CD4-positive, alpha-beta memory T cell (primary cell): Measurements from ENCODE around the gene ELOVL6. TPM values are rescaled to one million over a fixed set of nuclear protein-coding genes. Genes with fewer than 3 reads are reported as not detected.
"Not testable (repeated sequence)": the region's sequence is repeated elsewhere in the genome, so short reads cannot be mapped to it uniquely, and the experiment has no call there.

ENCODE experiments used
- CTCF ChIA-PET: fragments of 350-600 bp; sonication (Branson Sonifier 250); formaldehyde crosslinking; loops from one replicate; lab custom pipeline; 2021; ENCODE audit warnings: inconsistent platforms; ENCODE audit not compliant: partially characterized antibody; lab: Charles Lee
- POLR2A ChIA-PET: fragments of 350-600 bp; sonication (Branson Sonifier 250); formaldehyde crosslinking; loops from one replicate; lab custom pipeline; 2021; ENCODE audit not compliant: partially characterized antibody; lab: Charles Lee
- DNase-seq, 5 donors: peaks; one replicate each; pipeline versions ENCODE4 v3.0.0 to v3.0.0-alpha.2; 2020 to 2022; ENCODE audit warnings: mixed read lengths in 1 of 5
- H3K27ac ChIP-seq: one replicate; pipeline ENCODE4 v1.7.0; 2013; ENCODE audit warnings: low read depth, low read length
- H3K27me3 ChIP-seq: 2 replicates; pipeline ENCODE4 v1.7.0; 2013; ENCODE audit warnings: mild to moderate bottlenecking, low read length, moderate library complexity; ENCODE audit not compliant: insufficient read depth
- H3K36me3 ChIP-seq: 2 replicates; pipeline ENCODE4 v1.7.0; 2013; ENCODE audit warnings: mild to moderate bottlenecking, low read length, moderate library complexity; ENCODE audit not compliant: insufficient read depth
- H3K4me1 ChIP-seq: 2 replicates; pipeline ENCODE4 v1.7.0; 2013; ENCODE audit warnings: mild to moderate bottlenecking, low read length, moderate library complexity; ENCODE audit not compliant: insufficient read depth
- H3K4me3 ChIP-seq, 2 donors: one replicate each; pipeline ENCODE4 v1.7.0; 2013; ENCODE audit warnings: low read length in 2 of 2, mild to moderate bottlenecking in 1 of 2
- H3K9me3 ChIP-seq, 2 donors: one replicate each; pipeline ENCODE4 v1.7.0; 2013; ENCODE audit warnings: low read length in 2 of 2, control low read depth in 1 of 2; ENCODE audit not compliant: control insufficient read depth in 1 of 2
- H3K27ac Mint-ChIP-seq, 7 donors: one replicate each; pipeline ENCODE4 v1.8.0; 2020 to 2021; ENCODE audit warnings: mixed read lengths in 7 of 7, mild to moderate bottlenecking in 6 of 7, inconsistent platforms in 3 of 7, moderate library complexity in 3 of 7
- H3K27me3 Mint-ChIP-seq, 2 donors: one replicate each; pipeline ENCODE4 v1.8.0; 2020 to 2021; ENCODE audit warnings: mixed read lengths in 2 of 2
- H3K36me3 Mint-ChIP-seq, 2 donors: one replicate each; pipeline ENCODE4 v1.8.0; 2020 to 2021; ENCODE audit warnings: mixed read lengths in 2 of 2, inconsistent platforms in 1 of 2, mild to moderate bottlenecking in 1 of 2
- H3K4me1 Mint-ChIP-seq, 4 donors: one replicate each; pipeline ENCODE4 v1.8.0; 2020 to 2021; ENCODE audit warnings: mixed read lengths in 4 of 4, mild to moderate bottlenecking in 1 of 4
- H3K4me3 Mint-ChIP-seq, 8 donors: one replicate each; pipeline ENCODE4 v1.8.0; 2020 to 2021; ENCODE audit warnings: mixed read lengths in 8 of 8, mild to moderate bottlenecking in 7 of 8, moderate library complexity in 6 of 8, inconsistent platforms in 3 of 8
- H3K9me3 Mint-ChIP-seq, 8 donors: one replicate each; pipeline ENCODE4 v1.8.0; 2020 to 2021; ENCODE audit warnings: mixed read lengths in 8 of 8, mild to moderate bottlenecking in 5 of 8, inconsistent platforms in 3 of 8, moderate library complexity in 1 of 8
- intact Hi-C: fragments of 100-400 bp; cut with micrococcal nuclease; formaldehyde crosslinking; loops from one replicate; pipeline ENCODE4 v1.15.1; 2023
- polyA plus RNA-seq, 2 donors: library from polyadenylated mRNA; unstranded; fragments of 300-500 nt; fragmentation: Illumina TruSeq; gene quantifications; one replicate each; pipeline ENCODE4 v1.2.3, GENCODE V29; 2021
- total RNA-seq, 2 experiments: library from RNA; stranded (reverse); gene quantifications; one replicate each; pipeline ENCODE4 v1.2.3, GENCODE V29; 2021

The ELOVL6 gene
- total and polyA plus RNA-seq, 4 experiments from 2014 or later, result 1.1 to 3.4 (median 2.3) TPM

DNA sequence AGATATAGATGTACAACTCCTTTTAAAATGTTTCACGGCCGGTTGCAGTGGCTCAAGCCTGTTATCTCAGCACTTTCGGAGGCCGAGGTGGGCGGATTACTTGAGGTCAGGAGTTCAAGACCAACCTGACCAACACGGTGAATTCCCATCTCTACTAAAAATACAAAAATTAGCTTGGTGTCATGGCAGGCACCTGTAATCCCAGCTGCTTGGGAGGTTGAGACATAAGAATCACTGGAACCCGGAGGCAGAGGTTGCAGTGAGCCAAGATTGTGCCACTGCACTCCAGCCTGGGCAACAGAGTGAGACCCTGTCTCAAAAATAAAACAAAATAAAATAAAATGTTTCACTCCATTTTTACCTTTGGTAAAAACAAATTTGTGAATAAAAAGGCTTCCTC is 5.1 kb downstream of the ELOVL6 start:
- H3K27me3 Mint-ChIP-seq, H3K4me3 ChIP-seq, H3K4me3 Mint-ChIP-seq, H3K27ac ChIP-seq, H3K9me3 ChIP-seq, DNase-seq, H3K36me3 ChIP-seq, H3K9me3 Mint-ChIP-seq, H3K27me3 ChIP-seq: not testable (repeated sequence)
- Mint-ChIP-seq H3K27ac (peak overlapping the region; percentile 54 to 91 (median 84)), H3K4me1 (peaks cover 14 to 35% (median 24%) of the 10 kb centered on the region in 4 donors), H3K36me3 (peaks cover 0 to 16% of the 10 kb centered on the region in 2 donors)
- intact Hi-C loops, result loop anchor here (10.0 kb wide), 1 partner anchor 458 kb away; the partner anchor contains the start of gene PLA2G12A
- peaks cover 23% of the 10 kb centered on the region for H3K4me1 ChIP-seq
- ChIA-PET POLR2A (interaction anchor here (6.9 kb wide), 1 partner anchor 28 kb away, joined by 80 read pairs; no protein-coding TSS in a partner anchor), CTCF (interaction anchor here (0.6 to 1.8 kb wide), 3 partner anchors 19 to 142 kb away, joined by 3 to 5 read pairs (median 3); no protein-coding TSS in a partner anchor)

DNA sequence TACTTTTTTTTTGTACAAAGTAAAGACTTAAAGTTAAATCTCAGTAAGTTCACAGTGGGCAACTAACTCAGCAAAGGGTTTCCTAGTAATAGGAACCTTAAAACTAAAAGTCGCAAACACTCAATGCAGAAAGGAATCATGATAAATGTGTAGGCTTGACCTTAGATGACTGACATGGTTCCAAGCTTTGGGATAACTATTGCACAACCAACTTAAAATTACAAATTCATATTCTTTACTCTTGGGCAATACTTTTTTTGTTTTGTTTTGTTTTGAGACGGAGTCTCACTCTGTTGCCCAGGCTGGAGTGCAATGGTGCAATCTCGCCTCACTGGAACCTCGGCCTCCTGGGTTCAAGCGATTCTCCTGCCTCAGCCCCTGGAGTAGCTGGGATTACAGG is 8.2 kb downstream of the ELOVL6 start:
- H3K36me3 ChIP-seq, result no peaks in the 10 kb centered on the region
- H3K27ac ChIP-seq, result no peak overlapping the region
- no peaks in the 10 kb centered on the region for H3K9me3 ChIP-seq
- H3K27me3 ChIP-seq, result no peaks in the 10 kb centered on the region
- intact Hi-C loops, result loop anchor here (10.0 kb wide), 1 partner anchor 455 kb away; the partner anchor contains the start of gene PLA2G12A
- no peak overlapping the region for H3K27ac Mint-ChIP-seq
- ChIA-PET POLR2A (no interaction called here), CTCF (interaction anchor here (1.1 to 1.6 kb wide), 2 partner anchors 19 to 141 kb away, joined by 4 to 6 read pairs; no protein-coding TSS in a partner anchor)
- H3K4me1 Mint-ChIP-seq, result peaks cover 7 to 15% (median 12%) of the 10 kb centered on the region in 4 donors
- no peak overlapping the region for H3K4me3 ChIP-seq
- no peak overlapping the region for H3K4me3 Mint-ChIP-seq
- H3K9me3 Mint-ChIP-seq, result no peaks in the 10 kb centered on the region
- peaks cover 16% of the 10 kb centered on the region for H3K4me1 ChIP-seq
- no peaks in the 10 kb centered on the region for H3K27me3 Mint-ChIP-seq
- no peak for DNase-seq
- no peaks in the 10 kb centered on the region for H3K36me3 Mint-ChIP-seq

DNA sequence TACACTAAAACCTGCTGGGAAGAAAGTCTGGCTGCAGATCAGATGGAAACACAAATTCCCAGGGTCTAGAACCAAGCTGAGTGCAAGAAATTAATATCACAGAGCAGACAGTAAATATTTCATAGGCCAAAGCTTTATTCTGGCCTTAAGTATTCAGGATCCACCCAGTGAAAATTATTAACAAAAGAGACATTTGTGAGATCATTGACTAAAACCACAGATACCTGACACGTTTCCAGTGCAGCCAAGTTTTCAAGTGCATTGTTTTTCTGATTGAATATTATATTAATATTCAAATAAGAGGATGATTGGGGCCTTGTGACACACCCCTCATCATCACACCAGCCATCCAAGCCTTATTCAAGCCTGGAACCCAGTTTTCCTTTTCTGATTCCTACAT is 10.3 kb downstream of the ELOVL6 start:
- POLR2A ChIA-PET, result no interaction called here
- Mint-ChIP-seq H3K4me1 (peaks cover 3 to 5% (median 4%) of the 10 kb centered on the region in 4 donors), H3K27me3 (no peaks in the 10 kb centered on the region), H3K9me3 (no peaks in the 10 kb centered on the region), H3K36me3 (peaks cover 2 to 3% of the 10 kb centered on the region in 2 donors), H3K27ac (peak overlapping the region in 1 of 7 donors; percentile 18), H3K4me3 (no peak overlapping the region)
- intact Hi-C loops, result no loop called here
- H3K27ac ChIP-seq, result no peak overlapping the region
- H3K9me3 ChIP-seq, result no peaks in the 10 kb centered on the region
- H3K4me1 ChIP-seq, result no peaks in the 10 kb centered on the region
- no peak for DNase-seq
- H3K4me3 ChIP-seq, result no peak overlapping the region
- CTCF ChIA-PET, result no interaction called here
- H3K36me3 ChIP-seq, result no peaks in the 10 kb centered on the region
- H3K27me3 ChIP-seq, result no peaks in the 10 kb centered on the region

DNA sequence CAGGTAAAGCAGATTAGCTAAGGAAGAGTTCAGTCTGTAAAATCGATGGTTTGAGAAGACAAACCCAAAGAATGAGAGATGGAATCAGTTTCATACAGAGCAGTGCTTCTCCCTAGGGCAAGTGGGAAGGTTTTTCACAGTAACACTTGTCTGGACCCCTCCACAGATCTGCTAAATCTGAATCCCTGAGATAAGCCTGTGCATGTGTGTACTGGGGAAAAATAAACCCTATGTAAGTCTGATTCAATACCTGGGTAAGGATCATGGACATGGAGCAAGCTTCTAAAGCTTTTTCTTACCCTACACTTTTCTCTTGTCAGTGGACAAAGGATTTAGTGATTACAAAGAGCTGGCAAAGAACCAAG is 13.6 kb downstream of the ELOVL6 start:
- no peak for DNase-seq
- no peaks in the 10 kb centered on the region for H3K9me3 ChIP-seq
- H3K4me3 ChIP-seq, result no peak overlapping the region
- CTCF ChIA-PET, result interaction anchor here (3.0 kb wide), 1 partner anchor 136 kb away, joined by 7 read pairs; no protein-coding TSS in a partner anchor
- H3K36me3 ChIP-seq, result no peaks in the 10 kb centered on the region
- POLR2A ChIA-PET, result interaction anchor here (1.0 kb wide), 1 partner anchor 13 kb away, joined by 3 read pairs; no protein-coding TSS in a partner anchor
- no peaks in the 10 kb centered on the region for H3K4me1 ChIP-seq
- no peak overlapping the region for H3K27ac ChIP-seq
- intact Hi-C loops, result no loop called here
- Mint-ChIP-seq H3K4me1 (peaks cover 0 to 5% (median 2%) of the 10 kb centered on the region in 4 donors), H3K27ac (peak overlapping the region in 2 of 7 donors; percentile 19 to 58), H3K36me3 (peaks cover 2 to 5% of the 10 kb centered on the region in 2 donors), H3K27me3 (no peaks in the 10 kb centered on the region), H3K9me3 (no peaks in the 10 kb centered on the region), H3K4me3 (no peak overlapping the region)
- no peaks in the 10 kb centered on the region for H3K27me3 ChIP-seq

DNA sequence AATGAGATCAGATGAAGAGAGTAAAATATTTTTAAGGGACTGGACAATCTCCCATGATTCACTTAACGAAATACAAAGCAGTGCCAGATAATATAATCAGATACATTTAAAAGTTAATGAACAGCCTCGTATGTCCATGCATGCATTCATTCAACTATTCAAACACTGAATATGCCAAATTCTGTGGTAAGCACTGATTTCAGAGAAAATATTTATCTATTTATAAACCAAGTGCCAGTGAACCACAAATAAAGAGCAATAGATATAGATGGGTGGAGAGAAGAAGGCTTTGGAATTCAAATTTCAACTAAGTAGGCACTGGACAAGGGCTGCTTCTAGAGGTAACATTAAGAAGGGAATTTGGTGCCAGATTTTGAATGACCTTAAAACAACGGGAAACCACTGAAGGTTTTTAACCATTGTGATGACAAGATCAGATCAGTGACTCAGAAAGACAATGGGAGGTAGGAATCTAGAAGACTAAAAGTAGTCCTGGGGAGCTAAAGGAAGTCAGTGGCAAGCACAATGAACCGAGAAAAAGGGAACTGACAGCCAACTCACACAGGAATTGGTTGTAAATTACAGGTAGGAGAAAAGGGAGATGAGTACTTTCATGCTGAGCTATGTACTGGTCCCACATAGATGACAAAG is 14.2 kb downstream of the ELOVL6 start:
- peak overlapping the region in 2 of 7 donors; percentile 19 to 58 for H3K27ac Mint-ChIP-seq
- CTCF ChIA-PET, result interaction anchor here (3.0 kb wide), 1 partner anchor 135 kb away, joined by 7 read pairs; no protein-coding TSS in a partner anchor
- H3K27me3 ChIP-seq, result no peaks in the 10 kb centered on the region

DNA sequence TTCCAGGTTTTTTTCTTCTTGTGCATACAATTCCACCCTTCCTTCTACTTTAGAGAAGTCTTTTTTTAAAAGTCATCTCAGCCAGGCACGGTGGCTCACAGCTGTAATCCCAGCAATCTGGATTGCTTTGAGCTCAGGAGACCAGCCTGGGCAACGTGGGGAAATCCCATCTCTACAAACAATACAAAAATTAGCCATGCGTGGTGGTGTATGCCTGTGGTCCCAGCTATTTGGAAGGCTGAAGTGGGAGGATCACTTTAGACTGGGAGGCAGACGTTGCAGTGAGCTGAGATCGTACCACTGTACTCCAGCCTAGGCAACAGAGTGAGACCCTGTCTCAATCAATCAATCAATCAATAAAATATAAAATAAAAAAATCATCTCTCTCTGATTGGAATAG is 14.8 kb downstream of the ELOVL6 start:
- intact Hi-C loops, result no loop called here
- peaks cover 2 to 5% of the 10 kb centered on the region in 2 donors for H3K36me3 Mint-ChIP-seq
- no peak overlapping the region for H3K27ac ChIP-seq
- no peaks in the 10 kb centered on the region for H3K27me3 Mint-ChIP-seq
- no peaks in the 10 kb centered on the region for H3K9me3 ChIP-seq
- H3K4me3 Mint-ChIP-seq, result no peak overlapping the region
- H3K36me3 ChIP-seq, result no peaks in the 10 kb centered on the region
- H3K4me3 ChIP-seq, result no peak overlapping the region
- H3K4me1 Mint-ChIP-seq, result peaks cover 0 to 5% (median 2%) of the 10 kb centered on the region in 4 donors
- no peak for DNase-seq
- CTCF ChIA-PET, result interaction anchor here (3.0 kb wide), 1 partner anchor 134 kb away, joined by 7 read pairs; no protein-coding TSS in a partner anchor
- no peak overlapping the region for H3K27ac Mint-ChIP-seq
- no peaks in the 10 kb centered on the region for H3K9me3 Mint-ChIP-seq
- POLR2A ChIA-PET, result no interaction called here
- H3K4me1 ChIP-seq, result no peaks in the 10 kb centered on the region
- H3K27me3 ChIP-seq, result no peaks in the 10 kb centered on the region

More for the DNA sequence above, 14.2 kb downstream of the ELOVL6 start:
- H3K4me1 ChIP-seq, result no peaks in the 10 kb centered on the region
- peaks cover 2 to 5% of the 10 kb centered on the region in 2 donors for H3K36me3 Mint-ChIP-seq
- H3K27me3 Mint-ChIP-seq, result no peaks in the 10 kb centered on the region
- H3K27ac ChIP-seq, result no peak overlapping the region
- peaks cover 0 to 5% (median 2%) of the 10 kb centered on the region in 4 donors for H3K4me1 Mint-ChIP-seq
- POLR2A ChIA-PET, result no interaction called here
- intact Hi-C loops, result no loop called here
- no peaks in the 10 kb centered on the region for H3K9me3 Mint-ChIP-seq
- H3K4me3 Mint-ChIP-seq, result no peak overlapping the region
- no peak for DNase-seq
- no peaks in the 10 kb centered on the region for H3K9me3 ChIP-seq
- H3K4me3 ChIP-seq, result no peak overlapping the region
- no peaks in the 10 kb centered on the region for H3K36me3 ChIP-seq

DNA sequence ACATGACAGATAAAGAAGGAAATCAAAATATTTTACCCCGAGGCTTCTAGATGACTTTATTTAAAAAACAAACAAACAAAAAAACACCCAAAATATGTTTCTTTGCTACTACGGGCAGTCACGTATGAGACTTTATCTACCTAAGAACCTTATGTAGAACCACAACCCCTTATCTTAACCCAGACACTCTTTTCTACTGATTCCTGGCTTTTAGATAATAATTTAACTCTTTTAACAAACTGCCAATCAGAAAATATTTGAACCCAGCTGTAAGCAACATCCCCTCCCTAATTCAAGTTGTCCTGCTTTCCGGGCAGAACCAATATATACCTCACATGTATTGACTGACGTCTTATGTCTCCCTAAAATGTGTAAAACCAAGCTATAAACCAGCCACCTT is 15.4 kb downstream of the ELOVL6 start:
- no peak overlapping the region for H3K27ac Mint-ChIP-seq
- ChIA-PET POLR2A (interaction anchor here (1.1 kb wide), 1 partner anchor 18 kb away, joined by 3 read pairs; no protein-coding TSS in a partner anchor), CTCF (interaction anchor here (3.0 kb wide), 1 partner anchor 134 kb away, joined by 7 read pairs; no protein-coding TSS in a partner anchor)
- no peak for DNase-seq
- no peak overlapping the region for H3K27ac ChIP-seq
- H3K4me3 ChIP-seq, result no peak overlapping the region
- no peaks in the 10 kb centered on the region for H3K4me1 ChIP-seq
- no peaks in the 10 kb centered on the region for H3K9me3 Mint-ChIP-seq
- intact Hi-C loops, result no loop called here
- H3K36me3 ChIP-seq, result no peaks in the 10 kb centered on the region
- H3K36me3 Mint-ChIP-seq, result peaks cover 2 to 5% of the 10 kb centered on the region in 2 donors
- H3K4me1 Mint-ChIP-seq, result peaks cover 0 to 5% (median 2%) of the 10 kb centered on the region in 4 donors
- no peaks in the 10 kb centered on the region for H3K27me3 ChIP-seq
- no peaks in the 10 kb centered on the region for H3K27me3 Mint-ChIP-seq
- H3K4me3 Mint-ChIP-seq, result no peak overlapping the region
- no peaks in the 10 kb centered on the region for H3K9me3 ChIP-seq
